Activated CD8-positive, alpha-beta memory T cell treated with anti-CD3 and anti-CD28 coated beads for 48 hours (primary cell): ENCODE data around the gene NECTIN1.

ENCODE experiments used
- DNase-seq, 3 experiments: peaks; one replicate each; pipeline ENCODE4 v3.0.0-alpha.2; 2020; ENCODE audit warnings: low read depth in 2 of 3, low spot score in 2 of 3

NECTIN1 gene

GRCh38 chr11:119694334-119694733, 34.7 kb downstream of the NECTIN1 start:
- no peak for DNase-seq

GRCh38 chr11:119693253-119693815, 35.7 kb downstream of the NECTIN1 start:
- no peak for DNase-seq

- DNase-seq, result no peak
Measured at GRCh38 chr11:119692540-119692820, 36.5 kb downstream of the NECTIN1 start.

- no peak for DNase-seq
Measured at GRCh38 chr11:119691701-119692539, 37.1 kb downstream of the NECTIN1 start.

- DNase-seq, result peak in 1 of 3 experiments; percentile 14
Measured at GRCh38 chr11:119691020-119691666, 37.9 kb downstream of the NECTIN1 start.

GRCh38 chr11:119689302-119689701, 39.7 kb downstream of the NECTIN1 start:
- no peak for DNase-seq

GRCh38 chr11:119688356-119688755, 40.6 kb downstream of the NECTIN1 start:
- no peak for DNase-seq

- no peak for DNase-seq
Measured at GRCh38 chr11:119687373-119688046, 41.5 kb downstream of the NECTIN1 start.

- no peak for DNase-seq
Measured at GRCh38 chr11:119686177-119686882, 42.7 kb downstream of the NECTIN1 start.

- DNase-seq, result no peak
Measured at GRCh38 chr11:119685111-119685746, 43.8 kb downstream of the NECTIN1 start.

- no peak for DNase-seq
Measured at GRCh38 chr11:119684361-119685110, 44.5 kb downstream of the NECTIN1 start.

- DNase-seq, result no peak
Measured at GRCh38 chr11:119683783-119684182, 45.2 kb downstream of the NECTIN1 start.

- no peak for DNase-seq
Measured at GRCh38 chr11:119681361-119681910, 47.6 kb downstream of the NECTIN1 start.

- no peak for DNase-seq
Measured at GRCh38 chr11:119680541-119681360, 48.2 kb downstream of the NECTIN1 start.

- DNase-seq, result no peak
Measured at GRCh38 chr11:119679346-119679745, 49.7 kb downstream of the NECTIN1 start.

- no peak for DNase-seq
Measured at GRCh38 chr11:119678351-119678750, 50.6 kb downstream of the NECTIN1 start.

- no peak for DNase-seq
Measured at GRCh38 chr11:119677840-119678239, 51.2 kb downstream of the NECTIN1 start.

- no peak for DNase-seq
Measured at GRCh38 chr11:119676461-119677020, 52.5 kb downstream of the NECTIN1 start.
